GM18499 (cell line): ENCODE measurements around the gene TRIAP1.

ENCODE experiments used
- ATAC-seq: cut with Tn5 transposase; IDR thresholded peaks from one replicate; pipeline ENCODE4 v1.9.1; 2021; ENCODE audit warnings: moderate number of reproducible peaks; ENCODE audit not compliant: insufficient read depth, unreplicated experiment

Gene TRIAP1

GRCh38 chr12:120437735-120438494, 8.3 kb downstream of the TRIAP1 start, which contains the start of gene COX6A1:
Gene COX6A1 (plus strand): TSS chr12:120438113. CDS start chr12:120438127, 14 bp downstream.
- ATAC-seq = peak; percentile 90

- no peak for ATAC-seq
Observed at GRCh38 chr12:120432772-120433525, 13.2 kb downstream of the TRIAP1 start.

GRCh38 chr12:120429368-120429767, 16.8 kb downstream of the TRIAP1 start:
- ATAC-seq = no peak

- ATAC-seq = no peak
Observed at GRCh38 chr12:120428597-120429229, 17.5 kb downstream of the TRIAP1 start.

- no peak for ATAC-seq
Observed at GRCh38 chr12:120425797-120426196, 20.4 kb downstream of the TRIAP1 start.

GRCh38 chr12:120422892-120423456, 23.2 kb downstream of the TRIAP1 start:
- no peak for ATAC-seq

- no peak for ATAC-seq
Observed at GRCh38 chr12:120421701-120422100, 24.5 kb downstream of the TRIAP1 start.

- no peak for ATAC-seq
Observed at GRCh38 chr12:120417917-120418580, 28.1 kb downstream of the TRIAP1 start.

GRCh38 chr12:120416490-120417216, 29.5 kb downstream of the TRIAP1 start:
- no peak for ATAC-seq

GRCh38 chr12:120413901-120414695, 32.1 kb downstream of the TRIAP1 start:
- no peak for ATAC-seq

- no peak for ATAC-seq
Observed at GRCh38 chr12:120412421-120412820, 33.8 kb downstream of the TRIAP1 start.

GRCh38 chr12:120408771-120409170, 37.4 kb downstream of the TRIAP1 start:
- no peak for ATAC-seq

GRCh38 chr12:120406553-120406952, 39.6 kb downstream of the TRIAP1 start:
- no peak for ATAC-seq

GRCh38 chr12:120406069-120406468, 40.1 kb downstream of the TRIAP1 start:
- no peak for ATAC-seq

GRCh38 chr12:120404271-120404670, 41.9 kb downstream of the TRIAP1 start:
- no peak for ATAC-seq

GRCh38 chr12:120403869-120404268, 42.3 kb downstream of the TRIAP1 start:
- ATAC-seq = no peak

GRCh38 chr12:120402217-120402616, 44.0 kb downstream of the TRIAP1 start:
- ATAC-seq = no peak

GRCh38 chr12:120399531-120399930, 46.7 kb downstream of the TRIAP1 start:
- ATAC-seq = no peak
